GM19023 (cell line): ENCODE measurements around the gene ITSN1.
"Not testable (repeated sequence)": the region's sequence is repeated elsewhere in the genome, so short reads cannot be mapped to it uniquely, and the experiment has no call there.

Experiments used
- ATAC-seq: cut with Tn5 transposase; IDR thresholded peaks from one replicate; pipeline ENCODE4 v1.9.1; 2021; ENCODE audit warnings: mild to moderate bottlenecking, moderate library complexity; ENCODE audit not compliant: unreplicated experiment

Gene ITSN1

GRCh38 chr21:33650929-33651509 is 8.7 kb downstream of the ITSN1 start:
- no peak for ATAC-seq

- ATAC-seq, result no peak
These were observed 9.8 kb downstream of the ITSN1 start for GRCh38 chr21:33651965-33652680.

- no peak for ATAC-seq
These were observed 12.1 kb downstream of the ITSN1 start for GRCh38 chr21:33654412-33654811.

GRCh38 chr21:33655588-33656221 is 13.4 kb downstream of the ITSN1 start:
- no peak for ATAC-seq

GRCh38 chr21:33657124-33657820 is 15.0 kb downstream of the ITSN1 start:
- no peak for ATAC-seq

- ATAC-seq, result no peak
These were observed 16.7 kb downstream of the ITSN1 start for GRCh38 chr21:33658919-33659567.

GRCh38 chr21:33659568-33659949 is 17.3 kb downstream of the ITSN1 start:
- no peak for ATAC-seq

GRCh38 chr21:33660406-33660805 is 18.1 kb downstream of the ITSN1 start:
- no peak for ATAC-seq

GRCh38 chr21:33661146-33661545 is 18.8 kb downstream of the ITSN1 start:
- ATAC-seq, result no peak

- no peak for ATAC-seq
These were observed 19.7 kb downstream of the ITSN1 start for GRCh38 chr21:33662046-33662445.

- no peak for ATAC-seq
These were observed 20.9 kb downstream of the ITSN1 start for GRCh38 chr21:33663241-33663640.

- ATAC-seq, result no peak
These were observed 21.8 kb downstream of the ITSN1 start for GRCh38 chr21:33664135-33664534.

- no peak for ATAC-seq
These were observed 23.9 kb downstream of the ITSN1 start for GRCh38 chr21:33666153-33666552.

- no peak for ATAC-seq
These were observed 25.3 kb downstream of the ITSN1 start for GRCh38 chr21:33667636-33668035.

GRCh38 chr21:33668180-33668579 is 25.9 kb downstream of the ITSN1 start:
- no peak for ATAC-seq

- ATAC-seq, result no peak
These were observed 26.3 kb downstream of the ITSN1 start for GRCh38 chr21:33668620-33669019.

GRCh38 chr21:33670076-33670978 is 28.0 kb downstream of the ITSN1 start:
- no peak for ATAC-seq

- ATAC-seq, result no peak
These were observed 31.2 kb downstream of the ITSN1 start for GRCh38 chr21:33673473-33673872.

- ATAC-seq, result no peak
These were observed 31.9 kb downstream of the ITSN1 start for GRCh38 chr21:33674226-33674625.

- not testable (repeated sequence) for ATAC-seq
These were observed 34.4 kb downstream of the ITSN1 start for GRCh38 chr21:33676666-33677065.
